Activated B cell treated with CpG ODN at 0.5 μM for 24 hours (primary cell): ENCODE results near the gene AIFM2. TPM values are rescaled to one million over a fixed set of nuclear protein-coding genes. Genes with fewer than 3 reads are reported as not detected.

ENCODE experiments used
- ATAC-seq: fragments of 200-7000 bp; cut with Tn5 transposase; one replicate; pipeline ENCODE4 v1.10.0; 2021; ENCODE audit warnings: low read depth, mild to moderate bottlenecking, moderate library complexity
- CTCF ChIA-PET: fragments of 350-600 bp; sonication (Branson Sonifier 250); formaldehyde crosslinking; loops from one replicate; lab custom pipeline; 2021; ENCODE audit warnings: antibody characterized with exemption; lab: Charles Lee
- POLR2A ChIA-PET: fragments of 350-600 bp; sonication (Branson Sonifier 250); formaldehyde crosslinking; loops from one replicate; lab custom pipeline; 2021; ENCODE audit warnings: antibody characterized with exemption; lab: Charles Lee
- DNase-seq: peaks from one replicate; pipeline ENCODE4 v3.0.0; 2022
- H3K27ac Mint-ChIP-seq: one replicate; pipeline ENCODE4 v1.8.0; 2020; ENCODE audit warnings: mixed read lengths
- H3K27me3 Mint-ChIP-seq: one replicate; pipeline ENCODE4 v1.8.0; 2021; ENCODE audit warnings: mixed read lengths
- H3K36me3 Mint-ChIP-seq: one replicate; pipeline ENCODE4 v1.8.0; 2021; ENCODE audit warnings: low read depth, mixed read lengths
- H3K4me1 Mint-ChIP-seq: one replicate; pipeline ENCODE4 v1.8.0; 2021; ENCODE audit warnings: mixed read lengths
- H3K4me3 Mint-ChIP-seq: one replicate; pipeline ENCODE4 v1.8.0; 2020; ENCODE audit warnings: mild to moderate bottlenecking, mixed read lengths
- H3K9me3 Mint-ChIP-seq: one replicate; pipeline ENCODE4 v1.8.0; 2020; ENCODE audit warnings: mixed read lengths
- intact Hi-C: fragments of 100-400 bp; cut with micrococcal nuclease; formaldehyde crosslinking; loops from one replicate; pipeline ENCODE4 v1.15.1; 2024
- total RNA-seq: library from RNA; stranded (reverse); gene quantifications from 2 replicates; pipeline ENCODE4 v1.2.3, GENCODE V29; 2022
- TF ChIP-seq, protein P1 (sequence below): fragments of 200-600 bp; IDR thresholded peaks from one replicate; pipeline ENCODE4 v1.8.0; 2022; ENCODE audit warnings: antibody characterized with exemption, mild to moderate bottlenecking

AIFM2 gene
- total RNA-seq, 1 donor from 2014 or later = 10.8 TPM

DNA sequence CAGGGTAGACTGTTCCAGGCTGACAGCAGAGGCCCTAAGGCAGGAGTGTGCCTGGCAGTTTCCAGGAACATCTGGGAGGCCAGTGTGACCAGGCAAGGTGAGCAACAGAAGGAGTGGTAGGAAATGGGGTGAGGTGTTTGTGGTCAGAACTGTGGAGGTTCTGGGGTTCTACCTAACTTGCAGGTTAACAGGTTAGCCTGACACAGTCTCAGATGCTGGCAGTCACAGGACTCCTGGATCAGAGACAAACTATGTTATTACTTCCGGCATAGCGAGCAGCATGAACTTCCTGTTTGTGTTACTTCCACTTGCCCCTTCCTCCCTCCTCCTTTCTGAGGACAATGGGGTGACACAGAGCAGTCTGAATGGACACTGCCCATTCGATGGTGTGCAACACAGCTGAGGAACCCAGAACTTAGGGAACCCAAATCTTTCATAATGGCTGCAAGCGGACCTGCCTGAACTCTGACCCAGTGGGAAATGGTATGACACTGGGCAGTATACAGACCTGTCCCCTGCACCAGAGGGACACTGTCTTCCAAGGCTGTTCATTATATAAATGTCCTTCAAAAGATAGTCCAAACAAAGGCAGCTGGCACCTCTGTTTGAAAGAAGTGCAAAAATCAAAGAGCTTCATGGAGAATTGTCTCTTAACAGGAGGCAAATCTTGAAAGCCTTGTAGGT lies 41.6 kb upstream of the AIFM2 start:
- peaks cover 13% of the 10 kb centered on the region for H3K4me1 Mint-ChIP-seq
- POLR2A ChIA-PET = no interaction called here
- ATAC-seq = no peak
- H3K27me3 Mint-ChIP-seq = peaks cover 4% of the 10 kb centered on the region
- intact Hi-C loops = loop anchor here (5.0 kb wide), 3 partner anchors 42 to 857 kb away; partner anchors contain the start of genes AIFM2 and SGPL1
- peak overlapping the region; percentile 47 for H3K27ac Mint-ChIP-seq
- CTCF ChIA-PET = interaction anchor here (0.9 kb wide), 1 partner anchor 190 kb away, joined by 3 read pairs; no protein-coding TSS in a partner anchor
- H3K9me3 Mint-ChIP-seq = no peaks in the 10 kb centered on the region
- no peak overlapping the region for H3K4me3 Mint-ChIP-seq
- peaks cover 5% of the 10 kb centered on the region for H3K36me3 Mint-ChIP-seq
- DNase-seq = no peak
- TF ChIP-seq, protein P1, sequence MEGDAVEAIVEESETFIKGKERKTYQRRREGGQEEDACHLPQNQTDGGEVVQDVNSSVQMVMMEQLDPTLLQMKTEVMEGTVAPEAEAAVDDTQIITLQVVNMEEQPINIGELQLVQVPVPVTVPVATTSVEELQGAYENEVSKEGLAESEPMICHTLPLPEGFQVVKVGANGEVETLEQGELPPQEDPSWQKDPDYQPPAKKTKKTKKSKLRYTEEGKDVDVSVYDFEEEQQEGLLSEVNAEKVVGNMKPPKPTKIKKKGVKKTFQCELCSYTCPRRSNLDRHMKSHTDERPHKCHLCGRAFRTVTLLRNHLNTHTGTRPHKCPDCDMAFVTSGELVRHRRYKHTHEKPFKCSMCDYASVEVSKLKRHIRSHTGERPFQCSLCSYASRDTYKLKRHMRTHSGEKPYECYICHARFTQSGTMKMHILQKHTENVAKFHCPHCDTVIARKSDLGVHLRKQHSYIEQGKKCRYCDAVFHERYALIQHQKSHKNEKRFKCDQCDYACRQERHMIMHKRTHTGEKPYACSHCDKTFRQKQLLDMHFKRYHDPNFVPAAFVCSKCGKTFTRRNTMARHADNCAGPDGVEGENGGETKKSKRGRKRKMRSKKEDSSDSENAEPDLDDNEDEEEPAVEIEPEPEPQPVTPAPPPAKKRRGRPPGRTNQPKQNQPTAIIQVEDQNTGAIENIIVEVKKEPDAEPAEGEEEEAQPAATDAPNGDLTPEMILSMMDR = no peak

DNA sequence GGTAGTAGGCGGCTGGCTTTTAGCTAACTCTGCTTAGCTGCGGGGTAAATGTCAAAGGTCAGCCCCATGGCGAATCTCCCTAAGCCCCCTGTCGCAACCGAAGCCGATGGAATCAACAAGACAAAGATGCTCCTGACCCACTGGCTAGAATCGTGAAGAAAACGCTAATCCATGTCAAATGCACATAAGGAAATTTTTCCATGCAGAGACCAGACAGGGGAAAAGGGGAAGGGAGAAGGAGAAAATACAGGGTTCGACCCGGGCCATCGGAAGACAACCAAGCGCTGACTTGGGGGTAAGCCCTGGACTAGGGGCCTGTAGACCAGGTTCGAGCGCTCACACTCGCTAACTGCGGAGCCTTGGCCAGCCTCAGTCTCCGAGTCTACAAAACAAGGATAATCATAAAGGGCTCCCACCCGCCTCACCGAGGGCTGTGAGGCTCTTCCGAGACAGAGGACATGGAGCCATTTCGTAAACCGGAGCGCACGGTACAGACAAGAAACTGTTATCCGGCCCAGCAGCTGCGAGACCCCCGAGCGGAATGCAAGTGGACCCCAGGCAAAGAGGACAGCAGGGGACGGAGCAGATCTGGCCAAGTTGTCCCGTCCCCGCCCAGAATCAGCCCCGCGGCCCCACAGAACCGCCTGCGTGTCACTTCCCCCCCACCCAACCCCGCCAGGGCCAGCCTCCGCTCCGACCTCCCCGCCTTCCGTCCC lies 37.2 kb upstream of the AIFM2 start:
- H3K36me3 Mint-ChIP-seq = peaks cover 28% of the 10 kb centered on the region
- no peaks in the 10 kb centered on the region for H3K27me3 Mint-ChIP-seq
- ChIA-PET CTCF (interaction anchor here (0.8 to 1.7 kb wide), 2 partner anchors 24 to 64 kb away, joined by 3 to 17 read pairs; partner anchors contain the start of genes PPA1 and TYSND1), POLR2A (interaction anchor here (0.6 to 5.2 kb wide), 14 partner anchors 8 to 1838 kb away, joined by 3 to 106 read pairs (median 5); partner anchors contain the start of genes EIF4EBP2, HNRNPH3, PPA1 and TYSND1)
- no peaks in the 10 kb centered on the region for H3K9me3 Mint-ChIP-seq
- H3K27ac Mint-ChIP-seq = peak overlapping the region; percentile 93
- peak overlapping the region; percentile 94 for H3K4me3 Mint-ChIP-seq
- ATAC-seq (peak; percentile 29), DNase-seq (no peak)
- TF ChIP-seq, protein P1 = no peak
- intact Hi-C loops = loop anchor here (1.0 to 5.0 kb wide), 7 partner anchors 24 to 853 kb away; partner anchors contain the start of genes AIFM2, EIF4EBP2, PPA1 and SGPL1
- H3K4me1 Mint-ChIP-seq = peaks cover 43% of the 10 kb centered on the region

DNA sequence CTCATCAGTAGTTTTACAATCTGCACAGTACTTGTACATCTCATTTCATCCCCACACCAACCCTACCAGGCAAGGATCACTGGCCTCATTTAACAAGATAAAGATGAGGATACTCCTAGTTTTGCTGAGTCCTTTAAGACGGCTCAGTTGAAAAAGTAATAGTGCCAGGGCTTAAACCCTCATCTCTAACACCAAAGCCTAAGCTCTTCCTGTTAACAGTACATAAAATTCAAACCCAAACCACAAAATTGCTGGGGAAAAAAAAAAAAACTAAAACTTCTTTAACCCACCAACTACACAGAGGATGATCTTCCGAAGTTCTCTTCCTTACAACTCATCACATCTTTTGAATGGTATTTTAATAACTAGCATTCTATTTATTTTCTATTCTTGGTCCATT lies 36.4 kb upstream of the AIFM2 start:
- Mint-ChIP-seq H3K27me3 (no peaks in the 10 kb centered on the region), H3K4me1 (peaks cover 46% of the 10 kb centered on the region), H3K9me3 (no peaks in the 10 kb centered on the region), H3K36me3 (peaks cover 31% of the 10 kb centered on the region), H3K4me3 (peak overlapping the region; percentile 94), H3K27ac (peak overlapping the region; percentile 93)
- ATAC-seq (no peak), DNase-seq (no peak)
- intact Hi-C loops = no loop called here
- TF ChIP-seq, protein P1 = no peak
- POLR2A ChIA-PET = interaction anchor here (0.6 to 5.2 kb wide), 2 partner anchors 24 to 237 kb away, joined by 3 to 106 read pairs; partner anchors contain the start of gene TYSND1
- CTCF ChIA-PET = interaction anchor here (0.7 kb wide), 1 partner anchor 22 kb away, joined by 3 read pairs; the partner anchor contains the start of gene TYSND1

DNA sequence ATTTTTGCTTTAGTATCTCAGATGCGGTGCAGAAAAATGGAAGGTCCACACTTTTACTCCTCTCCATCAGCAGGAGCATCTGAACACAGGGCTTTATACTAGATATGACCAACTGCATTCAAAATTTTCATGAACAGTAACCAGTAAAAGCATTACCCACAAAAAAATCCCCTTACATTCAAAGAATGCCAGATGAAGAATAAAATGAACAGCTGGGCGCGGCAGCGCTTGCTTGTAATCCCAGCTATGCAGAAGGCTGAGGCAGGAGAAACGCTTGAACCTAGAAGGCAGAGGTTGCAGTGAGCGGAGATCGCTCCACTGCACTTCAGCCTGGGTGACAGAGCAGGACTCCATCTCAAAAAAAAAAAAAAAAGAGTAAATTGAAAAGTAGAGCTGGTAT lies 34.6 kb upstream of the AIFM2 start:
- H3K4me1 Mint-ChIP-seq = peaks cover 60% of the 10 kb centered on the region
- TF ChIP-seq, protein P1 = no peak
- peaks cover 41% of the 10 kb centered on the region for H3K36me3 Mint-ChIP-seq
- DNase-seq = no peak
- ChIA-PET CTCF (interaction anchor here (1.3 kb wide), 1 partner anchor 20 kb away, joined by 4 read pairs; the partner anchor contains the start of gene TYSND1), POLR2A (interaction anchor here (0.7 to 5.2 kb wide), 2 partner anchors 22 to 39 kb away, joined by 3 to 106 read pairs; partner anchors contain the start of gene TYSND1)
- no peaks in the 10 kb centered on the region for H3K27me3 Mint-ChIP-seq
- intact Hi-C loops = no loop called here
- H3K27ac Mint-ChIP-seq = no peak overlapping the region
- no peaks in the 10 kb centered on the region for H3K9me3 Mint-ChIP-seq
- ATAC-seq = no peak
- H3K4me3 Mint-ChIP-seq = peak overlapping the region; percentile 4
